GM12864 (cell line): ENCODE measurements around the gene GLDC.

Experiments
- DNase-seq: peaks from one replicate; pipeline ENCODE4 v3.0.0-alpha.2; 2011; ENCODE audit warnings: low read depth
- H3K4me3 ChIP-seq: 2 replicates; pipeline ENCODE4 v1.5.1; 2011; ENCODE audit warnings: mild to moderate bottlenecking, low read depth, low read length, control low read depth
- CTCF ChIP-seq: IDR thresholded peaks from 2 replicates; pipeline ENCODE4 v1.5.1; 2011; ENCODE audit warnings: low read depth, mild to moderate bottlenecking, moderate library complexity, low read length, control low read depth, inconsistent platforms; ENCODE audit errors: missing control alignments

Gene GLDC

DNA sequence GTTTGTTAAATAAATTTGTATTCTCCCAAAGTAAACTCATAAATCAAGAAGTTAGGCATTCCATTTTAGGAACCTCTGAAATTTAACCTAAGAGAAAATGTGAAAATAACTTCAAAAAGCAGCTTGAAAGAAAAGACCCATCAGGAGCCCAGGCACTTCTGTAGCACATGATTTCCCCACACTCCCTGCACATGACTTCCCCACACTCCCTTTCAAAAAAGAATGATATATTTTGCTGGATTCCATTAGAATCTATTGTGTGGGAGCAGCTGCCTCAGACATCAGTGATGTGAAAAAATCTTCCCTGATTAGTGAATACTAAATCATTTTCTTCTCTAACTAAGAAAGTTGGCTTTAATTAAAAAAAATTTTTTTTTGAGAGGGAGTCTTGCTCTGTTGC is 83.3 kb downstream of the GLDC start:
- no peak for TF ChIP-seq CTCF
- no peak for DNase-seq
- no peak overlapping the region for H3K4me3 ChIP-seq

DNA sequence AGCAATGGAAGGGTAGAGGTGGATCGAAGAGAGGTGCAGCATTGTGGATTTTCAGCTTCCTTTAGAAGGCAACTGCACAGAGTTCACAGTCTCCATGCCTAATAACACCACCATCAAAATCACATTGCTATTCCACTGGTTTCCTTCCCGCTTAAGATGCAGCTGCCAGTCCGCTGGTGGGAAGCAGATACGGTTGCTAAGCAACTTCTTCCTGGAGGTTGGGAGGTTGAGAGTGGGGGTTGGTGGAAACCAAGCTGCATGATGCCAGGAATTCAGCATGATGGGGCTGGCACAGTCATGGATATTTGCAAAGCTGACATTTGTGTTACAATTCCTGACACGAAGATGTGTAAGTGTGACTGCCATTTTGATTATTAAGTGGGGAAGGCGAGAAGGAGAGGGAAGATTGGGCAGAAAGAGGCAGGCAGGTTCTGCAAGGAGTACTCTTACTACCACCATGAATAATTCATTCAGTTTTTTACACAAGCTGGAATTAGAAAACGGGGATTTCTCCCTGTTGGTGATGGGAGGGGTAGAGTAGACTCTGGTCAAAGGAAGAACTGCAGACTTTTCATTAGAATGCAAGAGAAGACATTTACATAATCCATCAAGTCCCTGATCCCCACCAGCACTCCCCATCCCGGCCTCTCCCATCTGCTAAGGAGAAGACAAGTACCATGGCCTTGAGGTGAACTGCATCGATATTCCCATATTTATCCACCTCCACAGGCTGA is 87.5 kb downstream of the GLDC start:
- DNase-seq, result no peak

GRCh38 chr9:6553866-6554265 is 91.7 kb downstream of the GLDC start:
- TF ChIP-seq CTCF, result no peak
- H3K4me3 ChIP-seq, result no peak overlapping the region
- no peak for DNase-seq

More for the DNA sequence above, 87.5 kb downstream of the GLDC start:
- no peak overlapping the region for H3K4me3 ChIP-seq
- no peak for TF ChIP-seq CTCF

GRCh38 chr9:6552498-6553121 is 92.9 kb downstream of the GLDC start:
- no peak for DNase-seq
- TF ChIP-seq CTCF, result no peak
- no peak overlapping the region for H3K4me3 ChIP-seq

DNA sequence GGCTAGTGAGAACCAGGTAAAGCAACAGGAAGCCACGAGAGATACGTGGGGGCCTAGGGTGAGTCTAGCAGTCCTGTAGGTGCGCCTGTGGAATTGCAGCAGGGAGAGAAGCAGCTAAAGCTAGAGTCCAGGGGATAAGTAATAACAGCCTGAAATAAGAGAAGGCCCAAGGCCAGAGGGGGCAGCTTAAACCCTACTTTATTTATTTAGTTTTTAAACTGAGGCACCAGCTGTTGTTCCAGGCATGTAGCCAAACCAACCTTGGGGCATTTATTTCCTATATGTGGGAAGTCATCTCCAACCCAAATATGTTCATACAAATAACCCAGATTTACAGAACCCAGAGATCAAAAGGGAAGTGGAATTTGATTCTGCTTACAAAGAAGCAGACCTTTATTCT is 93.5 kb downstream of the GLDC start:
- TF ChIP-seq CTCF, result no peak
- DNase-seq, result no peak
- H3K4me3 ChIP-seq, result no peak overlapping the region

- no peak for DNase-seq
- H3K4me3 ChIP-seq, result no peak overlapping the region
- TF ChIP-seq CTCF, result no peak
Measured at GRCh38 chr9:6551136-6551535, 94.4 kb downstream of the GLDC start.
